ENCODE data around the gene BEGAIN.

GRCh38 chr14:100524233-100524932 lies 62.8 kb downstream of the BEGAIN start:
- TF ChIP-seq CTCF (IDR thresholded peaks at IDR 0.05) (no peak), FOSL2 (IDR thresholded peaks at IDR 0.05) (no peak), FOSL2 (CRISPR knock-in tag; IDR thresholded peaks at IDR 0.05) (no peak), ZFP36 (IDR thresholded peaks at IDR 0.05; ENCODE audit: borderline replicate concordance, partially characterized antibody) (no peak), NPAS2 (CRISPR knock-in tag; IDR thresholded peaks at IDR 0.05; ENCODE audit: borderline replicate concordance) (no peak), CHD2 (IDR thresholded peaks at IDR 0.05; ENCODE audit: low read length, partially characterized antibody) (no peak), BHLHE40 (IDR thresholded peaks at IDR 0.05; ENCODE audit: low read depth, low read length) (no peak)

Measured in A549 (cell line).